ENCODE data around the gene PLEKHA5. TPM values are rescaled to one million over a fixed set of nuclear protein-coding genes. Genes with fewer than 3 reads are reported as not detected.
"Not testable (repeated sequence)": the region's sequence is repeated elsewhere in the genome, so short reads cannot be mapped to it uniquely, and the experiment has no call there.

Gene PLEKHA5
- total and polyA plus RNA-seq, 2 donors from 2014 or later, result 26.6 to 52.9 TPM

- no peaks in the 10 kb centered on the region for H3K27me3 ChIP-seq (ENCODE audit: control insufficient read depth, insufficient read depth, low read length)
- H3K36me3 ChIP-seq (ENCODE audit: control insufficient read depth in 2 of 3, insufficient read depth in 3 of 3, low read length in 3 of 3), result no peaks in the 10 kb centered on the region
- FAIRE-seq, result no peak
- intact Hi-C loops (cut with DNase I), result no loop called here
- DNase-seq, result no peak
- H3K9ac ChIP-seq (ENCODE audit: low read length in 3 of 3), result no peak overlapping the region
- no peaks in the 10 kb centered on the region for H3K9me3 ChIP-seq (ENCODE audit: control insufficient read depth in 2 of 3, insufficient read depth in 1 of 3, low read length in 3 of 3)
- no peak for TF ChIP-seq CTCF (IDR thresholded peaks at IDR 0.05; ENCODE audit: borderline replicate concordance, extremely low read depth, insufficient read depth)
- no peaks in the 10 kb centered on the region for H3K4me1 ChIP-seq (ENCODE audit: control insufficient read depth in 2 of 3, insufficient read depth in 2 of 3, low read depth in 1 of 3, low read length in 3 of 3)
- no peak overlapping the region for H3K4me3 ChIP-seq (ENCODE audit: low read length in 3 of 3)
- H3K27ac ChIP-seq (ENCODE audit: low read depth in 2 of 2, low read length in 2 of 2), result no peak overlapping the region
Observed at GRCh38 chr12:19084547-19084946, 45.0 kb upstream of the PLEKHA5 start.

DNA sequence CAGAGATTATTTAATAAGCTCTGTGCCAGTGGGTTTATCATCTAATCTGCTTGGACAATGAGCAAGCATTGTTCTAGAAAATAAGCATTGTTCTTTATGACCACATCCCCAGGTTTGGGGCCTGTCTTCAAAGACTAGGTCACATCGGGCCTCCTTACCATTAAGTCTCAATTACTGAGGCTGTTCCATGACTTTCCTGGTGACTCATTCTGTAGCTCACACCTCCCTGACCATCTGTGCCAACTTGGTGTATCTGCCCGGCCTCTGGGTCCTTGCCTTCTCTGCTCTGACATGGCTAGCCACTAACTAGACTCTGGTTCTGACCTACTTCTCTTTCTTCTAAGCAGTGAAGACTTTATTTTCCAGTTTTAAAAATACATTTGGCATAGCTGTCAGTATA is 44.4 kb upstream of the PLEKHA5 start:
- DNase-seq, result no peak
- Histone ChIP-seq H3K27me3 (ENCODE audit: control insufficient read depth, insufficient read depth, low read length) (no peaks in the 10 kb centered on the region), H3K4me3 (ENCODE audit: low read length in 3 of 3) (no peak overlapping the region), H3K9ac (ENCODE audit: low read length in 3 of 3) (no peak overlapping the region), H3K9me3 (ENCODE audit: control insufficient read depth in 2 of 3, insufficient read depth in 1 of 3, low read length in 3 of 3) (no peaks in the 10 kb centered on the region), H3K36me3 (ENCODE audit: control insufficient read depth in 2 of 3, insufficient read depth in 3 of 3, low read length in 3 of 3) (no peaks in the 10 kb centered on the region), H3K27ac (ENCODE audit: low read depth in 2 of 2, low read length in 2 of 2) (no peak overlapping the region), H3K4me1 (ENCODE audit: control insufficient read depth in 2 of 3, insufficient read depth in 2 of 3, low read depth in 1 of 3, low read length in 3 of 3) (no peaks in the 10 kb centered on the region)
- no peak for FAIRE-seq
- TF ChIP-seq CTCF (IDR thresholded peaks at IDR 0.05; ENCODE audit: borderline replicate concordance, extremely low read depth, insufficient read depth), result no peak
- intact Hi-C loops (cut with DNase I), result no loop called here

DNA sequence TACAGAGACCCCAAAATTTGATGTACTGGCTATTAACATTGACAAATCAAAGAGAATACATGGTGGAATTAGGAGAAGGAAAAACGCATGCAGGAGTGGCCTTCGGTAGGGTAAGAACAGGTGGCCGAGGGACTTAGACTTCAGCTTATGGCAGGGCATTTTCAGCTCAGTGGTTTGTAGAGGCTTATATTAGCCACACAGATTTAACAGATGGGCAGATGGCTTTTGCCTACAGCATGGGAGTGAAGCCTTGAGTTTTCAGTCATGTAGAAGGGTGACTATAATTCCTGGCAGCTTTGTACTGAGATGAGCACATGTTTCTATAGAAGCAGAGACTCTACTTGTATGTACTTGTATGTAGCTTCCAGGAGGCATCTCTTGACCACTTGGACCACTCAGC is 40.9 kb upstream of the PLEKHA5 start:
- Histone ChIP-seq H3K4me3 (ENCODE audit: low read length in 3 of 3) (no peak overlapping the region), H3K27me3 (ENCODE audit: control insufficient read depth, insufficient read depth, low read length) (no peaks in the 10 kb centered on the region), H3K27ac (ENCODE audit: low read depth in 2 of 2, low read length in 2 of 2) (no peak overlapping the region), H3K4me1 (ENCODE audit: control insufficient read depth in 2 of 3, insufficient read depth in 2 of 3, low read depth in 1 of 3, low read length in 3 of 3) (no peaks in the 10 kb centered on the region), H3K9me3 (ENCODE audit: control insufficient read depth in 2 of 3, insufficient read depth in 1 of 3, low read length in 3 of 3) (no peaks in the 10 kb centered on the region), H3K9ac (ENCODE audit: low read length in 3 of 3) (no peak overlapping the region), H3K36me3 (ENCODE audit: control insufficient read depth in 2 of 3, insufficient read depth in 3 of 3, low read length in 3 of 3) (no peaks in the 10 kb centered on the region)
- FAIRE-seq (no peak), DNase-seq (no peak)
- no peak for TF ChIP-seq CTCF (IDR thresholded peaks at IDR 0.05; ENCODE audit: borderline replicate concordance, extremely low read depth, insufficient read depth)
- intact Hi-C loops (cut with DNase I), result no loop called here

- FAIRE-seq; H3K36me3 ChIP-seq (ENCODE audit: control insufficient read depth in 2 of 3, insufficient read depth in 3 of 3, low read length in 3 of 3); DNase-seq; H3K4me3 ChIP-seq (ENCODE audit: low read length in 3 of 3); H3K4me1 ChIP-seq (ENCODE audit: control insufficient read depth in 2 of 3, insufficient read depth in 2 of 3, low read depth in 1 of 3, low read length in 3 of 3); H3K9ac ChIP-seq (ENCODE audit: low read length in 3 of 3); H3K9me3 ChIP-seq (ENCODE audit: control insufficient read depth in 2 of 3, insufficient read depth in 1 of 3, low read length in 3 of 3); intact Hi-C loops (cut with DNase I); H3K27ac ChIP-seq (ENCODE audit: low read depth in 2 of 2, low read length in 2 of 2); H3K27me3 ChIP-seq (ENCODE audit: control insufficient read depth, insufficient read depth, low read length): not testable (repeated sequence)
Observed at GRCh38 chr12:19092482-19092881, 37.1 kb upstream of the PLEKHA5 start.

Data from kidney (tissue), 14 donors.